ENCODE data around the gene ERGIC3. TPM values are rescaled to one million over a fixed set of nuclear protein-coding genes. Genes with fewer than 3 reads are reported as not detected.

The ERGIC3 gene
- total RNA-seq, 1 donor from 2014 or later, result 460 TPM

- TF ChIP-seq CTCF (IDR thresholded peaks at IDR 0.05; ENCODE audit: insufficient read depth, low read length, severe bottlenecking), result no peak
- DNase-seq (ENCODE audit: low read depth) (no peak), FAIRE-seq (no peak)
- Histone ChIP-seq H3K4me3 (ENCODE audit: low read depth, low read length) (no peak overlapping the region), H3K36me3 (ENCODE audit: control insufficient read depth, insufficient read depth, low read length) (no peaks in the 10 kb centered on the region), H3K27me3 (ENCODE audit: control insufficient read depth, insufficient read depth, low read length) (no peaks in the 10 kb centered on the region)
These were observed 16.2 kb upstream of the ERGIC3 start for GRCh38 chr20:35525639-35526038.

GRCh38 chr20:35527122-35527769 is 14.6 kb upstream of the ERGIC3 start:
- DNase-seq (ENCODE audit: low read depth) (no peak), FAIRE-seq (no peak)
- TF ChIP-seq CTCF (IDR thresholded peaks at IDR 0.05; ENCODE audit: insufficient read depth, low read length, severe bottlenecking), result no peak
- no peaks in the 10 kb centered on the region for H3K36me3 ChIP-seq (ENCODE audit: control insufficient read depth, insufficient read depth, low read length)
- H3K4me3 ChIP-seq (ENCODE audit: low read depth, low read length), result no peak overlapping the region
- no peaks in the 10 kb centered on the region for H3K27me3 ChIP-seq (ENCODE audit: control insufficient read depth, insufficient read depth, low read length)

- FAIRE-seq, result no peak
- no peak within 1 kb of the TSS for H3K4me3 ChIP-seq (ENCODE audit: low read depth, low read length)
- DNase-seq (ENCODE audit: low read depth), result no peak
These were observed 12.3 kb upstream of the ERGIC3 start, which contains the start of gene C20orf173 for GRCh38 chr20:35529552-35529951. C20orf173 (minus strand) TSS chr20:35529652; CDS start chr20:35529373, 279 bp downstream.

GRCh38 chr20:35539756-35540212 is 2.1 kb upstream of the ERGIC3 start:
- no peaks in the 10 kb centered on the region for H3K27me3 ChIP-seq (ENCODE audit: control insufficient read depth, insufficient read depth, low read length)
- H3K4me3 ChIP-seq (ENCODE audit: low read depth, low read length), result no peak overlapping the region
- FAIRE-seq (no peak), DNase-seq (ENCODE audit: low read depth) (peak; percentile 72)
- no peak for TF ChIP-seq CTCF (IDR thresholded peaks at IDR 0.05; ENCODE audit: insufficient read depth, low read length, severe bottlenecking)
- peaks cover 8% of the 10 kb centered on the region for H3K36me3 ChIP-seq (ENCODE audit: control insufficient read depth, insufficient read depth, low read length)

More at GRCh38 chr20:35529552-35529951, 12.3 kb upstream of the ERGIC3 start, which contains the start of gene C20orf173:
- no peak for TF ChIP-seq CTCF (IDR thresholded peaks at IDR 0.05; ENCODE audit: insufficient read depth, low read length, severe bottlenecking)
- Histone ChIP-seq H3K27me3 (ENCODE audit: control insufficient read depth, insufficient read depth, low read length) (no peaks in the 10 kb centered on the region), H3K36me3 (ENCODE audit: control insufficient read depth, insufficient read depth, low read length) (no peaks in the 10 kb centered on the region)

- no peaks in the 10 kb centered on the region for H3K27me3 ChIP-seq (ENCODE audit: control insufficient read depth, insufficient read depth, low read length)
- H3K4me3 ChIP-seq (ENCODE audit: low read depth, low read length), result peak overlapping the region; percentile 100
- no peak for TF ChIP-seq CTCF (IDR thresholded peaks at IDR 0.05; ENCODE audit: insufficient read depth, low read length, severe bottlenecking)
- peaks cover 8% of the 10 kb centered on the region for H3K36me3 ChIP-seq (ENCODE audit: control insufficient read depth, insufficient read depth, low read length)
- FAIRE-seq (no peak), DNase-seq (ENCODE audit: low read depth) (no peak)
These were observed 628 bp upstream of the ERGIC3 start for GRCh38 chr20:35541118-35541782.
